Pancreas (tissue), 10 donors: Measurements from ENCODE around the gene TNNI2. TPM values are rescaled to one million over a fixed set of nuclear protein-coding genes. Genes with fewer than 3 reads are reported as not detected.

Source experiments
- ATAC-seq, 4 donors: fragments of 200-7000 bp; cut with Tn5 transposase; one replicate each; pipeline versions ENCODE4 v1.8.0 to v1.9.1; 2020; ENCODE audit warnings: mild to moderate bottlenecking in 4 of 4, moderate library complexity in 4 of 4
- DNase-seq, 6 donors: peaks; one replicate each; pipeline ENCODE4 v3.0.0-alpha.2; 2020
- FAIRE-seq: peaks from 2 replicates; lab custom pipeline; 2012; peaks lifted over from hg19 to GRCh38; lab: Jason Lieb, UNC
- H3K27ac ChIP-seq, 4 donors: fragments of 200-600 bp; sonication (generic); 1 replicate in 3 of 4; 2 replicates in 1 of 4; pipeline versions ENCODE4 v1.5.0 to v1.8.0; 2020
- H3K27me3 ChIP-seq, 4 donors: fragments of 200-600 bp; one replicate each; pipeline ENCODE4 v1.8.0; 2021
- H3K36me3 ChIP-seq, 3 donors: fragments of 200-600 bp; sonication (generic) in 1 of 3; one replicate each; pipeline versions ENCODE4 v1.5.0 to v1.8.0; 2020 to 2021
- H3K4me1 ChIP-seq, 3 donors: fragments of 200-600 bp; one replicate each; pipeline ENCODE4 v1.8.0; 2021
- H3K4me3 ChIP-seq, 4 donors: fragments of 200-600 bp; sonication (generic) in 2 of 4; one replicate each; pipeline versions ENCODE4 v1.5.0 to v1.8.0; 2020 to 2021
- H3K9me3 ChIP-seq, 4 donors: fragments of 200-600 bp; one replicate each; pipeline ENCODE4 v1.8.0; 2021
- WGBS, 2 donors: extraction: QIAGEN DNeasy Blood & Tissue Kit; methylation state at CpG; one replicate each; pipeline ENCODE4 v1.1.7; 2013; 5-methylcytosine and 5-hydroxymethylcytosine counted together
- intact Hi-C, 3 donors: fragments of 100-400 bp; cut with DNase I; formaldehyde crosslinking; loops; one replicate each; pipeline versions ENCODE4 v1.11.1 to v1.14.2; 2022
- polyA plus RNA-seq, 2 donors: library from polyadenylated mRNA; stranded (reverse); fragments of 200-250 nt; gene quantifications; one replicate each; pipeline ENCODE4 v1.2.3, GENCODE V29; 2013
- total RNA-seq, 6 donors: library from RNA; stranded (reverse); fragmentation: NEBNext Ultra II Directional in 4 of 6; extraction: Animal tissue kit (Norgen Biotek cat#: 25700) in 4 of 6; gene quantifications; one replicate each; pipeline versions ENCODE4 v1.2.1 to v1.2.4, GENCODE V29; 2021 to 2023
- TF ChIP-seq, protein P1 (sequence below), 4 donors: fragments of 200-600 bp; sonication (generic) in 3 of 4; IDR thresholded peaks; one replicate each; pipeline versions ENCODE4 v1.5.0 to v1.8.0; 2021; ENCODE audit warnings: antibody characterized with exemption in 4 of 4
- donor health status: healthy with polysubstance abuse.
- donor health status: DM: no; HTN: no; CAD: no; lungs with moderate emphysema.
- donor health status: DM: no; HTN: no; CAD: no.
- donor health status: control.
- donor health status: control.
- donor health status: Bipolar disorder and iron deficiency.
- donor health status: DM: yes; HTN: yes; CAD: no.
- donor health status: DM: no; HTN: no; CAD: no.
- donor health status: DM: no; HTN: no; CAD: no.
- donor health status: DM: yes; HTN: yes; CAD: no.

TNNI2 gene
- total and polyA plus RNA-seq, 8 donors: 2.5 to 57.4 (median 6.6) TPM; not detected in 1

DNA sequence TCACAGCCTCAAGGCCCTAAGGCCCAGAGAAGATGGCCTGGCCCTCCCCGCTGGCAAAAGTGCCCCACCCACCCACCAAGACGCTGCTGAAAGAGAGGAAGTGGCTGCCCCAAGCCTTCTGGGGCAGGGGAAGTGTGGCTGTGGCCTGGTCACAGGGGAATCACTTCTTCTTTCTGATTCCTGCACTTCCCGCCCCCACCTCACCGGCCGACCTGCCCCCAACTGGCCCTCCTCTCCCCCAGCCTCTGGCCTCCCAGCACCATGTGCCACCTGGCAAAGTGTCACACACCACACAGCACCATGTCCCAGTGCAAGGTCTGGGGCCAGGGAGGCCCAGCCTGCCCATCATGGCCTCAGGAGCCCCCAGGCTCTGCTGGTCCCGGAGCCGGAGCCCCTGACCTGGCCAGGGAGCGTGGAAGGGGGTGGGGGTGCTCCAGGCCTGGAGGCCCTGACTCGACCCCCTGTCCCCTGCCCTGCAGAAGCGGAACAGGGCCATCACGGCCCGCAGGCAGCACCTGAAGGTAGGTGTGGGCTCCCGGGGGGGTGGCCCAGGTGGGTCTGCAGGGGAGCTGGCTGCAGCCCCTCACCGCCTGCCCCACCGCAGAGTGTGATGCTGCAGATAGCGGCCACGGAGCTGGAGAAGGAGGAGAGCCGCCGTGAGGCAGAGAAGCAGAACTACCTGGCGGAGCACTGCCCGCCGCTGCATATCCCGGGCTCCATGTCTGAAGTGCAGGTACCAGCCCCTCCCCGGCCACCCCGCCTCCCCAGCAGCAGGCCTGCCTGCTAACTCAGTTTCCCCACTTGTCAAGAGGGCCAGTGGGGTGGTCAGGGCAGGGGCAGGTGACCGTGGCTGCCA is 1.4 kb downstream of the TNNI2 start:
- no peak for FAIRE-seq
- no peak for ATAC-seq

GRCh38 chr11:1840780-1841480 is 2.1 kb downstream of the TNNI2 start:
- ATAC-seq: no peak
- no peak for FAIRE-seq
- TF ChIP-seq, protein P1, sequence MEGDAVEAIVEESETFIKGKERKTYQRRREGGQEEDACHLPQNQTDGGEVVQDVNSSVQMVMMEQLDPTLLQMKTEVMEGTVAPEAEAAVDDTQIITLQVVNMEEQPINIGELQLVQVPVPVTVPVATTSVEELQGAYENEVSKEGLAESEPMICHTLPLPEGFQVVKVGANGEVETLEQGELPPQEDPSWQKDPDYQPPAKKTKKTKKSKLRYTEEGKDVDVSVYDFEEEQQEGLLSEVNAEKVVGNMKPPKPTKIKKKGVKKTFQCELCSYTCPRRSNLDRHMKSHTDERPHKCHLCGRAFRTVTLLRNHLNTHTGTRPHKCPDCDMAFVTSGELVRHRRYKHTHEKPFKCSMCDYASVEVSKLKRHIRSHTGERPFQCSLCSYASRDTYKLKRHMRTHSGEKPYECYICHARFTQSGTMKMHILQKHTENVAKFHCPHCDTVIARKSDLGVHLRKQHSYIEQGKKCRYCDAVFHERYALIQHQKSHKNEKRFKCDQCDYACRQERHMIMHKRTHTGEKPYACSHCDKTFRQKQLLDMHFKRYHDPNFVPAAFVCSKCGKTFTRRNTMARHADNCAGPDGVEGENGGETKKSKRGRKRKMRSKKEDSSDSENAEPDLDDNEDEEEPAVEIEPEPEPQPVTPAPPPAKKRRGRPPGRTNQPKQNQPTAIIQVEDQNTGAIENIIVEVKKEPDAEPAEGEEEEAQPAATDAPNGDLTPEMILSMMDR (IDR thresholded peaks at IDR 0.05): no peak
- H3K4me3 ChIP-seq: no peak overlapping the region
- intact Hi-C loops: no loop called here
- DNase-seq: peak in 4 of 6 donors; percentile 33 to 72 (median 54)
- H3K4me1 ChIP-seq: peaks cover 27 to 56% (median 47%) of the 10 kb centered on the region in 3 donors
- H3K9me3 ChIP-seq: no peaks in the 10 kb centered on the region
- 93 to 94% methylated on average over 28 to 37 of the region's 37 CpGs for WGBS, 2 donors
- H3K36me3 ChIP-seq: no peaks in the 10 kb centered on the region
- no peaks in the 10 kb centered on the region for H3K27me3 ChIP-seq
- H3K27ac ChIP-seq: peak overlapping the region; percentile 83 to 97 (median 94)

More for the DNA sequence above, 1.4 kb downstream of the TNNI2 start:
- H3K27me3 ChIP-seq: no peaks in the 10 kb centered on the region
- H3K9me3 ChIP-seq: no peaks in the 10 kb centered on the region
- peaks cover 27 to 51% (median 40%) of the 10 kb centered on the region in 3 donors for H3K4me1 ChIP-seq
- 86 to 93% methylated on average over 21 to 26 of the region's 26 CpGs for WGBS, 2 donors
- TF ChIP-seq, protein P1 (IDR thresholded peaks at IDR 0.05): no peak
- intact Hi-C loops: loop anchor here in 1 of 3 donors (5.0 kb wide), 1 partner anchor 307 kb away; no protein-coding TSS in a partner anchor
- H3K4me3 ChIP-seq: peak overlapping the region in 1 of 4 donors; percentile 10
- peak overlapping the region in 3 of 4 donors; percentile 38 to 58 (median 44) for H3K27ac ChIP-seq
- H3K36me3 ChIP-seq: no peaks in the 10 kb centered on the region
- DNase-seq: peak in 4 of 6 donors; percentile 49 to 79 (median 65)

GRCh38 chr11:1841511-1842148 is 2.8 kb downstream of the TNNI2 start:
- Histone ChIP-seq H3K4me1 (peaks cover 27 to 59% (median 51%) of the 10 kb centered on the region in 3 donors), H3K27ac (peak overlapping the region; percentile 83 to 97 (median 94)), H3K27me3 (no peaks in the 10 kb centered on the region), H3K9me3 (no peaks in the 10 kb centered on the region), H3K4me3 (no peak overlapping the region), H3K36me3 (no peaks in the 10 kb centered on the region)
- intact Hi-C loops: no loop called here
- DNase-seq (peak in 4 of 6 donors; percentile 20 to 79 (median 55)), FAIRE-seq (no peak), ATAC-seq (no peak)
- TF ChIP-seq, protein P1 (IDR thresholded peaks at IDR 0.05): no peak
- WGBS, 2 donors: 80 to 87% methylated on average over 17 to 19 of the region's 19 CpGs

DNA sequence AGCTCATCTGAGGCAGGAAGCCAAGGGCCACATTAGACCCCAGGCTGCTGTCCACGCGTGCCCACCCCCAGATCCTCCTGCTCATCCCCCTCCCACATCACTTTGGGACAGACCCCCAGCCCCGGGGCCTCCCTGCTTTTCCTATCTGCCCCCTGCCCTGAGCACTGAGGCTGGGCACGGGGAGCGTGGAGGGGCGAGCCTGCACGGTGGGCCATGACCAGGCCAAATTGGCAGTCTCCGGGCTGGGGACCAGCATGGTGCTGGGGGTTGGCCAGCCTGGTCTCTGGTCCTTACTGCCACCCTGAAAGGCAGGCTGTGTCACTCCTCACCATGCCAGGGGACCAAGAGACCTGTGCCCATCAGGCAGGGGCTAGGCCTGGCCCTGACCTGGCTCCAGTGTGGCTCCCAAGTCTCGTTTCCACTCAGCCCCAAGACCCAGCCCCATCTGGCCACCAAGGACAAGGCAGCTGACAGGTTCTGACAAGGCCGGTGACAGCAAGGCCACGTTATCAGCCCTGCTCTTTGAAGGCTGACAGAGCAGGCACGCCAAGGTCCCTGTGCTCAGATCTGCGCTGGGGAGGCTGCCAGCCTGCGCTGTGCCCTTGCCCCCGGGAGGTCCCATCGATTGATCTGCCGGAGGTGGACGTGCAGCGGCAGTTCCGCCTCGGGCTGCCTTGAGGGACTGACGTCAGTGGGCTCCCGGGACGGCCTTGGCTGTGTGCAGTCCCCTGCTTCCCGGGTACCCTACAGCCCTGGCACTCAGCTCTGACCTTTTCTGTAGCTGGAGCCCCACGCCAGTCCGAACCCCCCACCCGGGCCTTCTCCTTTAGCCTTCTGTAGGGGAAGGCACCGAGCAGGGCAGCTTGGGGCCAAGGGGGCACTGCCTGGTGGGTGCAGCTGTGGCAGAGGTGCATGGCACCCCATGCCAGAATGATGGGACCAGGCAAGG is 3.6 kb downstream of the TNNI2 start:
- H3K27ac ChIP-seq: peak overlapping the region; percentile 83 to 97 (median 94)
- 22 to 37% methylated on average over 29 of the region's 29 CpGs for WGBS, 2 donors
- H3K36me3 ChIP-seq: no peaks in the 10 kb centered on the region
- H3K27me3 ChIP-seq: no peaks in the 10 kb centered on the region
- TF ChIP-seq, protein P1 (IDR thresholded peaks at IDR 0.05): no peak
- H3K4me1 ChIP-seq: peaks cover 27 to 59% (median 51%) of the 10 kb centered on the region in 3 donors
- FAIRE-seq (no peak), DNase-seq (peak; percentile 92 to 99 (median 98)), ATAC-seq (peak; percentile 86 to 91 (median 89))
- H3K9me3 ChIP-seq: no peaks in the 10 kb centered on the region
- H3K4me3 ChIP-seq: no peak overlapping the region
- intact Hi-C loops: no loop called here
